CD4-positive, alpha-beta T cell (primary cell): Measurements from ENCODE around the gene TMEM132C. TPM values are rescaled to one million over a fixed set of nuclear protein-coding genes. Genes with fewer than 3 reads are reported as not detected.

Source experiments
- ATAC-seq: fragments of 200-7000 bp; cut with Tn5 transposase; one replicate; pipeline ENCODE4 v1.10.0; 2022; ENCODE audit warnings: mild to moderate bottlenecking; ENCODE audit not compliant: poor library complexity
- CTCF ChIA-PET: fragments of 350-600 bp; sonication (Branson Sonifier 250); formaldehyde crosslinking; loops from one replicate; lab custom pipeline; 2021; ENCODE audit warnings: antibody characterized with exemption, inconsistent platforms; lab: Charles Lee
- POLR2A ChIA-PET: fragments of 350-600 bp; sonication (Branson Sonifier 250); formaldehyde crosslinking; loops from one replicate; lab custom pipeline; 2021; ENCODE audit warnings: antibody characterized with exemption, inconsistent platforms; lab: Charles Lee
- DNase-seq, 14 experiments: peaks; one replicate each; pipeline ENCODE4 v3.0.0-alpha.2; 2013 to 2020; ENCODE audit warnings: mixed read lengths in 2 of 14
- H3K27ac ChIP-seq, 2 donors: one replicate each; pipeline versions ENCODE4 v1.5.1 to v1.7.0; 2013; ENCODE audit warnings: low read length in 2 of 2, low read depth in 1 of 2, mild to moderate bottlenecking in 1 of 2
- H3K27me3 ChIP-seq, 2 experiments: 1 replicate in 1 of 2; 2 replicates in 1 of 2; pipeline versions ENCODE4 v1.6.1 to v1.7.0; 2013; ENCODE audit warnings: low read length in 2 of 2, control low read depth in 1 of 2, mild to moderate bottlenecking in 1 of 2, moderate library complexity in 1 of 2; ENCODE audit not compliant: insufficient read depth in 2 of 2, control insufficient read depth in 1 of 2
- H3K36me3 ChIP-seq: one replicate; pipeline ENCODE4 v1.6.1; 2013; ENCODE audit warnings: low read length, control low read depth; ENCODE audit not compliant: insufficient read depth
- H3K4me1 ChIP-seq: one replicate; pipeline ENCODE4 v1.6.1; 2013; ENCODE audit warnings: low read length, control low read depth; ENCODE audit not compliant: insufficient read depth
- H3K4me3 ChIP-seq: one replicate; pipeline ENCODE4 v1.5.1; 2013; ENCODE audit warnings: mild to moderate bottlenecking, low read length, moderate library complexity
- H3K9me3 ChIP-seq, 2 experiments: 1 replicate in 1 of 2; 2 replicates in 1 of 2; pipeline versions ENCODE4 v1.6.1 to v1.7.0; 2013; ENCODE audit warnings: low read length in 2 of 2, mild to moderate bottlenecking in 2 of 2, control low read depth in 1 of 2, moderate library complexity in 1 of 2; ENCODE audit not compliant: control insufficient read depth in 1 of 2, insufficient read depth in 1 of 2
- H3K27ac Mint-ChIP-seq: one replicate; pipeline ENCODE4 v1.8.0; 2020; ENCODE audit warnings: mixed read lengths
- H3K27me3 Mint-ChIP-seq: one replicate; pipeline ENCODE4 v1.8.0; 2021; ENCODE audit warnings: mixed read lengths
- H3K36me3 Mint-ChIP-seq: one replicate; pipeline ENCODE4 v1.8.0; 2021; ENCODE audit warnings: low read depth, mixed read lengths
- H3K4me1 Mint-ChIP-seq: one replicate; pipeline ENCODE4 v1.8.0; 2021; ENCODE audit warnings: low read depth, mixed read lengths
- H3K4me3 Mint-ChIP-seq: one replicate; pipeline ENCODE4 v1.8.0; 2020; ENCODE audit warnings: mild to moderate bottlenecking, mixed read lengths
- H3K9me3 Mint-ChIP-seq: one replicate; pipeline ENCODE4 v1.8.0; 2020; ENCODE audit warnings: mixed read lengths
- intact Hi-C, 2 experiments: fragments of 100-400 bp; cut with DNase I in 1 of 2; cut with micrococcal nuclease in 1 of 2; formaldehyde crosslinking; loops; one replicate each; pipeline versions ENCODE4 v1.15.1 to v1.9.0; 2023 to 2025; cut with DNase I, micrococcal nuclease
- total RNA-seq, 174 experiments: library from RNA in 2 of 174; stranded (reverse) in 2 of 174; gene quantifications; one replicate each; pipeline ENCODE4 v1.2.3 and lab custom pipeline; 2021 to 2026
- TF ChIP-seq, protein P1 (sequence below): fragments of 200-600 bp; IDR thresholded peaks from one replicate; pipeline ENCODE4 v1.8.0; 2022; ENCODE audit warnings: antibody characterized with exemption, mild to moderate bottlenecking

TMEM132C gene
- total RNA-seq, 2 experiments from 2014 or later = not detected

DNA sequence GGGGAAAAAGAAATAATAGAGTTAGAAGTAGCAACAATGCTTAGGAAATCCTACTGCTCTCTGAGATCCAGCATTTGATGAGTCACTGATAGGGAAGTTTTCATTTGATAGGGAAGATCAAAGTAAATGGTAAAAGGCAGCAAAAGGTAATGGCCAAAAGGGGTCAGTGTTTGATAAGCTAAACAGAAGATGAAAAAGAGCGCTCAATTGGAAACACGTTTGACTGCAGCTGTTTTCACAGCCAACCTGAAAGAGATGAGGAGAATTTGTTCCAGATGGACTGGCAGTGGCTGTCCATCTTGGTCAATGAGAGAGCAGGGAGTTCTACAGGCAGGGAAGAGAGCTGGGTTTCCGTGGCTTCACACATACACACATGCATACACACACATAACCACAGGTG is 264.2 kb downstream of the TMEM132C start:
- Histone ChIP-seq H3K27me3 (no peaks in the 10 kb centered on the region), H3K4me3 (no peak overlapping the region), H3K9me3 (peaks cover 0 to 9% of the 10 kb centered on the region in 2 experiments), H3K4me1 (no peaks in the 10 kb centered on the region), H3K36me3 (no peaks in the 10 kb centered on the region), H3K27ac (no peak overlapping the region)
- Mint-ChIP-seq H3K27ac (no peak overlapping the region), H3K4me1 (no peaks in the 10 kb centered on the region), H3K4me3 (no peak overlapping the region), H3K36me3 (no peaks in the 10 kb centered on the region), H3K9me3 (no peaks in the 10 kb centered on the region), H3K27me3 (peaks cover 6% of the 10 kb centered on the region)
- ATAC-seq (no peak), DNase-seq (peak in 1 of 14 experiments; percentile 3)
- ChIA-PET CTCF (no interaction called here), POLR2A (no interaction called here)
- TF ChIP-seq, protein P1, sequence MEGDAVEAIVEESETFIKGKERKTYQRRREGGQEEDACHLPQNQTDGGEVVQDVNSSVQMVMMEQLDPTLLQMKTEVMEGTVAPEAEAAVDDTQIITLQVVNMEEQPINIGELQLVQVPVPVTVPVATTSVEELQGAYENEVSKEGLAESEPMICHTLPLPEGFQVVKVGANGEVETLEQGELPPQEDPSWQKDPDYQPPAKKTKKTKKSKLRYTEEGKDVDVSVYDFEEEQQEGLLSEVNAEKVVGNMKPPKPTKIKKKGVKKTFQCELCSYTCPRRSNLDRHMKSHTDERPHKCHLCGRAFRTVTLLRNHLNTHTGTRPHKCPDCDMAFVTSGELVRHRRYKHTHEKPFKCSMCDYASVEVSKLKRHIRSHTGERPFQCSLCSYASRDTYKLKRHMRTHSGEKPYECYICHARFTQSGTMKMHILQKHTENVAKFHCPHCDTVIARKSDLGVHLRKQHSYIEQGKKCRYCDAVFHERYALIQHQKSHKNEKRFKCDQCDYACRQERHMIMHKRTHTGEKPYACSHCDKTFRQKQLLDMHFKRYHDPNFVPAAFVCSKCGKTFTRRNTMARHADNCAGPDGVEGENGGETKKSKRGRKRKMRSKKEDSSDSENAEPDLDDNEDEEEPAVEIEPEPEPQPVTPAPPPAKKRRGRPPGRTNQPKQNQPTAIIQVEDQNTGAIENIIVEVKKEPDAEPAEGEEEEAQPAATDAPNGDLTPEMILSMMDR = no peak
- intact Hi-C loops = no loop called here

DNA sequence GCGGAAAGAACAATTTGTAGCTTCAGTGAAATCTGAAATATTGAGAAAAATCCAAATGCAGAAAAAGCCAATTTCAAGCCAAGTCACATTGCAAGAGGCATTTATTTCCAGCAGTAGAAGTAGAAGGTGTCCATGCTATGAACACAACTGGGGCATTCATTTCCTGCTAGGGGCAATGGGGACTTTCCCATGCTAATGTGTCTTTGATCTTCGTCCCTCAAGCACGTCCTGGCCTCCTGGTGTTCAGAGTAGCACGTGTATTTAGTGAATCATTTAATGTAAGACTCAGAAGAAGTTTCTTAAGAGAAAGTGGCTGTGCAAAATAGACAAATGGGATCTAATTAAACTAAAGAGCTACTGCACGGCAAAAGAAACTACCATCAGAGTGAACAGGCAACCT is 267.9 kb downstream of the TMEM132C start:
- POLR2A ChIA-PET = no interaction called here
- H3K27ac Mint-ChIP-seq = no peak overlapping the region
- H3K27me3 Mint-ChIP-seq = peaks cover 6% of the 10 kb centered on the region
- TF ChIP-seq, protein P1 = no peak
- Histone ChIP-seq H3K27ac (no peak overlapping the region), H3K4me3 (no peak overlapping the region), H3K9me3 (peaks cover 0 to 5% of the 10 kb centered on the region in 2 experiments), H3K27me3 (no peaks in the 10 kb centered on the region), H3K4me1 (no peaks in the 10 kb centered on the region), H3K36me3 (no peaks in the 10 kb centered on the region)
- intact Hi-C loops = no loop called here
- ATAC-seq (no peak), DNase-seq (peak in 3 of 14 experiments; percentile 16 to 27 (median 23))
- H3K4me3 Mint-ChIP-seq = no peak overlapping the region
- H3K4me1 Mint-ChIP-seq = no peaks in the 10 kb centered on the region
- H3K9me3 Mint-ChIP-seq = no peaks in the 10 kb centered on the region
- CTCF ChIA-PET = no interaction called here
- no peaks in the 10 kb centered on the region for H3K36me3 Mint-ChIP-seq

DNA sequence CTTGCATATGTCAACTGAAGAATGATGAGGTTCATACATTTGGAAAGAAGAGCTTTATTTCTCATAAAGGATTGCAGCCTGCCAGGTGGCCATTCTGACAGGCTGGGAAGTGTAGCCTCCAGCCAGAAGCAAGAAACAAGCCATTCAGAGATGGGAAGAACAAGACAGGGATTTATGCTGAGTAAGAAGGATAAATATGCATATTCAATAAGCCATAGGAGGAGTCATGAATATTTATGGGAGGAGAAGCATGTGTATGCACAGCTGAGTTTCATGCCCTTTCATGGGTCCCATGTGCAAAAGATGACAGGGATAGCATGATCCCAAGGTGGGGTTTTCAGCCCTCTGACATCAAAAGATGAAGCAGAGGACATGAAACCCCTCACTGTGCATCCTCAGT is 269.8 kb downstream of the TMEM132C start:
- Histone ChIP-seq H3K4me3 (no peak overlapping the region), H3K27me3 (no peaks in the 10 kb centered on the region), H3K9me3 (peaks cover 0 to 14% of the 10 kb centered on the region in 2 experiments), H3K27ac (no peak overlapping the region), H3K36me3 (no peaks in the 10 kb centered on the region), H3K4me1 (no peaks in the 10 kb centered on the region)
- no peak for DNase-seq
- TF ChIP-seq, protein P1 = no peak
- no peaks in the 10 kb centered on the region for H3K4me1 Mint-ChIP-seq
- no peak overlapping the region for H3K4me3 Mint-ChIP-seq
- no peaks in the 10 kb centered on the region for H3K27me3 Mint-ChIP-seq
- H3K36me3 Mint-ChIP-seq = no peaks in the 10 kb centered on the region
- ChIA-PET CTCF (no interaction called here), POLR2A (no interaction called here)
- H3K27ac Mint-ChIP-seq = no peak overlapping the region
- H3K9me3 Mint-ChIP-seq = no peaks in the 10 kb centered on the region
- intact Hi-C loops = no loop called here
- ATAC-seq = no peak
